ENCODE results near the gene CDC73. TPM values are rescaled to one million over a fixed set of nuclear protein-coding genes. Genes with fewer than 3 reads are reported as not detected.

CDC73 gene
- total and polyA plus RNA-seq, 2 of the 13 experiments (the other 11 are each of a cell fraction or from before 2014, with no cell fraction given), result 20.2 to 26.3 TPM

DNA sequence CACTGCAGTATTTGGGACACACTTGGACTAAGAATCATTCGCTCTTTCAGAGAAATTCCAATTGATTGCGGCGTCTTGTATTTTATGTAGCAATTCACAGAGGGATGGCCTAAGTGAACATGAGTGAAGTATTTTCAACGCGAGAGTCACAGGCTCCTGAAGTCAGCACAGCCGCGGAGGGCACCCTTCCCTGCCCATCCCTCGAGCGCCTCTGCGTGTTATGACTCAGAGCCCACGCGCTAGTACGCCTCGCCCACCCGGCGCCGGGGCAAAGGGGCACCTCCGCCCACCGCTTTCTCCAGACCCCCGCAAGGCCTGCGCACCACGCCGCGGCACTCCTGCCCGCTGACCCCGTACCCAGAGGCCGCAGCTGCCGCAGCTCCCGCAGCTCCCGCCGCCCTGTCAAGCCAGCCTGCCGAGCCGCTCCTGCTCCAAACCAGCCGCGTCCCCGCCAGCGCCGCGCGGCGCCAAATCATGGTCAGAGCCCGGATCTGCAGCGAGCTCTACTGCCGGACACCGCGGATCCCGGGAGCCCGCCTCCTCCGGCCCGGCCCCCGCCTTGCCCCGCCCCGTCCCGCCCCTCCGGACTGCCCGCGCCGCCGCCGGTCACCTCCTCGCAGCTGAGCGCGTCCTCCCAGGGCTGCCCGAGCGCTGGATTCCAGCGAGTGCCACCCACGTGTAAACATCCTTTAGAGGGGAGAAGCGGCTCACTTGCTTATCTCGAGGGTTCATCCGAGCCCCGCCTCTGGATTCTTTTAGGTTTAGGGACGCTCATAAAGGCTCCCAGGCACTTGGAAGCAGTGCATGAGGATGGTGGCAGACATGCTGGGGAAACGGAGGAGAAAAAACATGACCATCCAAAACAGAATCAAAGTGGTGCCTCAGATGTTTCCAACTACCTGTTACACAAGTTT is 16.7 kb upstream of the CDC73 start, which contains the start of gene GLRX2 (continued):
- peak; percentile 74; the same call in 1 of the 2 replicates for TF ChIP-seq NRL (CRISPR knock-in tag; IDR thresholded peaks at IDR 0.05; ENCODE audit: borderline replicate concordance)
- no peak for TF ChIP-seq HOXA9 (CRISPR knock-in tag; IDR thresholded peaks at IDR 0.05; ENCODE audit: borderline replicate concordance)
- TF ChIP-seq, protein P1, sequence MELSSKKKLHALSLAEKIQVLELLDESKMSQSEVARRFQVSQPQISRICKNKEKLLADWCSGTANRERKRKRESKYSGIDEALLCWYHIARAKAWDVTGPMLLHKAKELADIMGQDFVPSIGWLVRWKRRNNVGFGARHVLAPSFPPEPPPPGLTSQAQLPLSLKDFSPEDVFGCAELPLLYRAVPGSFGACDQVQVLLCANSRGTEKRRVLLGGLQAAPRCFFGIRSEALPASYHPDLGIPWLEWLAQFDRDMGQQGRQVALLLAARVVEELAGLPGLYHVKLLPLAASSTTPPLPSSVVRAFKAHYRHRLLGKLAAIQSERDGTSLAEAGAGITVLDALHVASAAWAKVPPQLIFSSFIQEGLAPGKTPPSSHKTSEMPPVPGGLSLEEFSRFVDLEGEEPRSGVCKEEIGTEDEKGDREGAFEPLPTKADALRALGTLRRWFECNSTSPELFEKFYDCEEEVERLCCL (CRISPR knock-in tag; IDR thresholded peaks at IDR 0.05; ENCODE audit: borderline replicate concordance), result no peak
- TF ChIP-seq, protein P2, sequence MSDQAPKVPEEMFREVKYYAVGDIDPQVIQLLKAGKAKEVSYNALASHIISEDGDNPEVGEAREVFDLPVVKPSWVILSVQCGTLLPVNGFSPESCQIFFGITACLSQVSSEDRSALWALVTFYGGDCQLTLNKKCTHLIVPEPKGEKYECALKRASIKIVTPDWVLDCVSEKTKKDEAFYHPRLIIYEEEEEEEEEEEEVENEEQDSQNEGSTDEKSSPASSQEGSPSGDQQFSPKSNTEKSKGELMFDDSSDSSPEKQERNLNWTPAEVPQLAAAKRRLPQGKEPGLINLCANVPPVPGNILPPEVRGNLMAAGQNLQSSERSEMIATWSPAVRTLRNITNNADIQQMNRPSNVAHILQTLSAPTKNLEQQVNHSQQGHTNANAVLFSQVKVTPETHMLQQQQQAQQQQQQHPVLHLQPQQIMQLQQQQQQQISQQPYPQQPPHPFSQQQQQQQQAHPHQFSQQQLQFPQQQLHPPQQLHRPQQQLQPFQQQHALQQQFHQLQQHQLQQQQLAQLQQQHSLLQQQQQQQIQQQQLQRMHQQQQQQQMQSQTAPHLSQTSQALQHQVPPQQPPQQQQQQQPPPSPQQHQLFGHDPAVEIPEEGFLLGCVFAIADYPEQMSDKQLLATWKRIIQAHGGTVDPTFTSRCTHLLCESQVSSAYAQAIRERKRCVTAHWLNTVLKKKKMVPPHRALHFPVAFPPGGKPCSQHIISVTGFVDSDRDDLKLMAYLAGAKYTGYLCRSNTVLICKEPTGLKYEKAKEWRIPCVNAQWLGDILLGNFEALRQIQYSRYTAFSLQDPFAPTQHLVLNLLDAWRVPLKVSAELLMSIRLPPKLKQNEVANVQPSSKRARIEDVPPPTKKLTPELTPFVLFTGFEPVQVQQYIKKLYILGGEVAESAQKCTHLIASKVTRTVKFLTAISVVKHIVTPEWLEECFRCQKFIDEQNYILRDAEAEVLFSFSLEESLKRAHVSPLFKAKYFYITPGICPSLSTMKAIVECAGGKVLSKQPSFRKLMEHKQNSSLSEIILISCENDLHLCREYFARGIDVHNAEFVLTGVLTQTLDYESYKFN (CRISPR knock-in tag; conservative IDR thresholded peaks at IDR 0.05), result peak; percentile 45; the same call in 1 of the 2 replicates
- TF ChIP-seq KMT2A (CRISPR knock-in tag; IDR thresholded peaks at IDR 0.05), result peak; percentile 62; the same call in 1 of the 2 replicates
- no peak for TF ChIP-seq EHMT2 (IDR thresholded peaks at IDR 0.05; ENCODE audit: borderline replicate concordance, low read depth, low read length)
- no peak for TF ChIP-seq PRMT3 (CRISPR knock-in tag; IDR thresholded peaks at IDR 0.05; ENCODE audit: borderline replicate concordance, low read depth)
- peak; percentile 86 for TF ChIP-seq MXD4 (CRISPR knock-in tag; IDR thresholded peaks at IDR 0.05)
- TF ChIP-seq TCF12 (IDR thresholded peaks at IDR 0.05), result no peak
- TF ChIP-seq TCF12 (CRISPR knock-in tag; IDR thresholded peaks at IDR 0.05), result 0 out of 2 replicates have a peak, but pooled peaks have one; percentile 65
- no peak for TF ChIP-seq SP2 (CRISPR knock-in tag; IDR thresholded peaks at IDR 0.05)
- TF ChIP-seq EED (CRISPR knock-in tag; IDR thresholded peaks at IDR 0.05), result peak; percentile 19; the same call in 1 of the 2 replicates
- no peak; the same call in 1 of the 2 replicates for TF ChIP-seq ZNF33B (CRISPR knock-in tag; IDR thresholded peaks at IDR 0.05)
- 0 out of 2 replicates have a peak, but pooled peaks have one; percentile 54 for TF ChIP-seq DNMT1 (CRISPR knock-in tag; IDR thresholded peaks at IDR 0.05)
- no peak for TF ChIP-seq SMAD3 (CRISPR knock-in tag; IDR thresholded peaks at IDR 0.05)
- peak; percentile 12; the same call in 1 of the 2 replicates for TF ChIP-seq ISL2 (CRISPR knock-in tag; IDR thresholded peaks at IDR 0.05)
- TF ChIP-seq MED8 (CRISPR knock-in tag; IDR thresholded peaks at IDR 0.05; ENCODE audit: insufficient replicate concordance), result peak; percentile 69
- TF ChIP-seq, protein P3, sequence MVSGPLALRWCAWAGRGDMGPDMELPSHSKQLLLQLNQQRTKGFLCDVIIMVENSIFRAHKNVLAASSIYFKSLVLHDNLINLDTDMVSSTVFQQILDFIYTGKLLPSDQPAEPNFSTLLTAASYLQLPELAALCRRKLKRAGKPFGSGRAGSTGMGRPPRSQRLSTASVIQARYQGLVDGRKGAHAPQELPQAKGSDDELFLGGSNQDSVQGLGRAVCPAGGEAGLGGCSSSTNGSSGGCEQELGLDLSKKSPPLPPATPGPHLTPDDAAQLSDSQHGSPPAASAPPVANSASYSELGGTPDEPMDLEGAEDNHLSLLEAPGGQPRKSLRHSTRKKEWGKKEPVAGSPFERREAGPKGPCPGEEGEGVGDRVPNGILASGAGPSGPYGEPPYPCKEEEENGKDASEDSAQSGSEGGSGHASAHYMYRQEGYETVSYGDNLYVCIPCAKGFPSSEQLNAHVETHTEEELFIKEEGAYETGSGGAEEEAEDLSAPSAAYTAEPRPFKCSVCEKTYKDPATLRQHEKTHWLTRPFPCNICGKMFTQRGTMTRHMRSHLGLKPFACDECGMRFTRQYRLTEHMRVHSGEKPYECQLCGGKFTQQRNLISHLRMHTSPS (CRISPR knock-in tag; IDR thresholded peaks at IDR 0.05; ENCODE audit: low read depth), result 0 out of 2 replicates have a peak, but pooled peaks have one; percentile 31
- TF ChIP-seq, protein P4, sequence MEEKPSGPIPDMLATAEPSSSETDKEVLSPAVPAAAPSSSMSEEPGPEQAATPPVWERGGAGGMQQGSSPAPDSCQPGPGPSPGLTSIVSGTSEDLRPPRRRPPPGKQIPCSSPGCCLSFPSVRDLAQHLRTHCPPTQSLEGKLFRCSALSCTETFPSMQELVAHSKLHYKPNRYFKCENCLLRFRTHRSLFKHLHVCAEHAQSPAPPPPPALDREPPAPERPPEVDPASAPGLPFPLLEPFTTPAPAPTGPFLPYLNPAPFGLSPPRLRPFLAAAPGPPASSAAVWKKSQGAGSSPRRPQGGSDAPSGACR (CRISPR knock-in tag; IDR thresholded peaks at IDR 0.05), result no peak
- no peak for TF ChIP-seq ZNF83 (CRISPR knock-in tag; IDR thresholded peaks at IDR 0.05; ENCODE audit: borderline replicate concordance)
- TF ChIP-seq RORA (CRISPR knock-in tag; IDR thresholded peaks at IDR 0.05), result no peak

Measured in HepG2 (cell line).